Osteocyte (in vitro differentiated cells): ENCODE measurements around the gene GIT2. TPM values are rescaled to one million over a fixed set of nuclear protein-coding genes. Genes with fewer than 3 reads are reported as not detected.

Experiments
- DNase-seq: peaks from one replicate; pipeline ENCODE4 v3.0.0; 2021; ENCODE audit warnings: mixed read lengths; ENCODE audit not compliant: unreplicated experiment; ENCODE audit errors: extremely low spot score
- H3K27ac Mint-ChIP-seq: one replicate; pipeline ENCODE4 v1.8.0; 2021; ENCODE audit warnings: mild to moderate bottlenecking, mixed read lengths; ENCODE audit not compliant: unreplicated experiment
- H3K27me3 Mint-ChIP-seq: one replicate; pipeline ENCODE4 v1.8.0; 2021; ENCODE audit warnings: mixed read lengths; ENCODE audit not compliant: unreplicated experiment
- H3K36me3 Mint-ChIP-seq: one replicate; pipeline ENCODE4 v1.8.0; 2021; ENCODE audit warnings: mixed read lengths; ENCODE audit not compliant: unreplicated experiment
- H3K4me1 Mint-ChIP-seq: one replicate; pipeline ENCODE4 v1.8.0; 2021; ENCODE audit warnings: mixed read lengths; ENCODE audit not compliant: unreplicated experiment
- H3K4me3 Mint-ChIP-seq: one replicate; pipeline ENCODE4 v1.8.0; 2021; ENCODE audit warnings: mild to moderate bottlenecking, moderate library complexity, mixed read lengths; ENCODE audit not compliant: unreplicated experiment
- H3K9me3 Mint-ChIP-seq: one replicate; pipeline ENCODE4 v1.8.0; 2021; ENCODE audit warnings: mixed read lengths; ENCODE audit not compliant: unreplicated experiment
- total RNA-seq: library from RNA; stranded (reverse); gene quantifications from 2 replicates; pipeline ENCODE4 v1.2.1, GENCODE V29; 2021
- TF ChIP-seq, protein P1 (sequence below): fragments of 200-600 bp; sonication (generic); IDR thresholded peaks from 2 replicates; pipeline ENCODE4 v1.5.0; 2021; ENCODE audit warnings: antibody characterized with exemption, mild to moderate bottlenecking, moderate library complexity

The GIT2 gene
- total RNA-seq, 1 donor from 2014 or later: 49.6 TPM

DNA sequence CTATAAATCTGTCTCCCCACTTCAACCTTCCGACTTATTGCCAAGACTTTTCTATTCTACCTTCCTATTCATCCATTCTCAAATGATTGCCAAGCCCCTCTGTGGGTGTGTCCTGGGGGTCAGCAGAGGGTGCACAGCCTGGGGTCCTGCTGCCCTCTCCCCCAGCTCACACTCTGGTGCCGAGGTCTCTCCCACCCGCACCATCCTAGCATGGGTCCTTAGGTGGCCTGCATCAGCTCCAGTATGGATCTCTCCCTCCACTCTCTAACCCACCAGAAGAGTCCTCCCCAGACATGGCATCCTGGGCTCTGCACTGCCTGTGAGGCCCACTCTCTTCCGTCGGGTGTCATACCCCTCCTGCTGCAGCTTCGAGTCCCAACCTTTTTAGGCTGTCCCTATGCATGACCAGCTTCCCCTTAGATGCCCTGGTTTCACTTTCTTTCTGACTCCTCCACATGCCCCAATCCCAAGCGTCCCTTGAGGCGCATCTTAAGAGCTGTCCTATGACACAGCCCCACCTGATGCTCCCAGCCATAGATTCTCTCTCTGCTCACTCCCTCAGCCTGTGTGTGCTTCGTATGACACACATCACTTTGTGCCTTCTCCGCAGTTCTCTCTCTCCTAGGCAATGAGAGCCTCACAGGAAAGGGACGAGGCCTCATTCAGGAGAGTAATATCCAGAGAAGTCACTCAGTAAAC lies 43.9 kb downstream of the GIT2 start:
- TF ChIP-seq, protein P1, sequence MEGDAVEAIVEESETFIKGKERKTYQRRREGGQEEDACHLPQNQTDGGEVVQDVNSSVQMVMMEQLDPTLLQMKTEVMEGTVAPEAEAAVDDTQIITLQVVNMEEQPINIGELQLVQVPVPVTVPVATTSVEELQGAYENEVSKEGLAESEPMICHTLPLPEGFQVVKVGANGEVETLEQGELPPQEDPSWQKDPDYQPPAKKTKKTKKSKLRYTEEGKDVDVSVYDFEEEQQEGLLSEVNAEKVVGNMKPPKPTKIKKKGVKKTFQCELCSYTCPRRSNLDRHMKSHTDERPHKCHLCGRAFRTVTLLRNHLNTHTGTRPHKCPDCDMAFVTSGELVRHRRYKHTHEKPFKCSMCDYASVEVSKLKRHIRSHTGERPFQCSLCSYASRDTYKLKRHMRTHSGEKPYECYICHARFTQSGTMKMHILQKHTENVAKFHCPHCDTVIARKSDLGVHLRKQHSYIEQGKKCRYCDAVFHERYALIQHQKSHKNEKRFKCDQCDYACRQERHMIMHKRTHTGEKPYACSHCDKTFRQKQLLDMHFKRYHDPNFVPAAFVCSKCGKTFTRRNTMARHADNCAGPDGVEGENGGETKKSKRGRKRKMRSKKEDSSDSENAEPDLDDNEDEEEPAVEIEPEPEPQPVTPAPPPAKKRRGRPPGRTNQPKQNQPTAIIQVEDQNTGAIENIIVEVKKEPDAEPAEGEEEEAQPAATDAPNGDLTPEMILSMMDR: no peak
- H3K9me3 Mint-ChIP-seq: no peaks in the 10 kb centered on the region
- peak overlapping the region; percentile 61 for H3K27ac Mint-ChIP-seq
- peaks cover 37% of the 10 kb centered on the region for H3K4me1 Mint-ChIP-seq
- H3K36me3 Mint-ChIP-seq: peaks cover 55% of the 10 kb centered on the region
- no peaks in the 10 kb centered on the region for H3K27me3 Mint-ChIP-seq
- no peak for DNase-seq
- H3K4me3 Mint-ChIP-seq: no peak overlapping the region

DNA sequence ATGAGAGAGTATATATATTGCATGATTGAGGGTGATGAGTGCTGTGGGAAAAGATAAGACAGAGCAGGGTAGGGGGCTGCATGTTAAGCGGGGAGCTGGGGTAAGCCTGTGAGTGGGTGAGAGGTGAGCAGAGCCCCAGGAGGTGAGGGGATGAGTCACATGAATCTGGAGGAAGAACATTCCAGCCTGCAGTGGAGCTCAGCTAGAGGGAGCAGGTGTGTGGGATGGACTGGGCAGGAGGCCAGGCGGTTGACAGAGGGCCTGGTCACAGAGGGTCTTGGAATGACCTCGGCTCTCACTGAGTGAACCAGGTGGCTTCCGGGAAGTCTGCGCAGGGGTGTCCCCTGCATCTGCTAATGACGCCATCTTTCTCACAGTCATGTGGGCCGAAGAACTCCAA lies 44.4 kb downstream of the GIT2 start:
- H3K4me1 Mint-ChIP-seq: peaks cover 41% of the 10 kb centered on the region
- no peaks in the 10 kb centered on the region for H3K27me3 Mint-ChIP-seq
- TF ChIP-seq, protein P1: no peak
- H3K36me3 Mint-ChIP-seq: peaks cover 58% of the 10 kb centered on the region
- peak overlapping the region; percentile 61 for H3K27ac Mint-ChIP-seq
- no peak for DNase-seq
- no peak overlapping the region for H3K4me3 Mint-ChIP-seq
- H3K9me3 Mint-ChIP-seq: no peaks in the 10 kb centered on the region

DNA sequence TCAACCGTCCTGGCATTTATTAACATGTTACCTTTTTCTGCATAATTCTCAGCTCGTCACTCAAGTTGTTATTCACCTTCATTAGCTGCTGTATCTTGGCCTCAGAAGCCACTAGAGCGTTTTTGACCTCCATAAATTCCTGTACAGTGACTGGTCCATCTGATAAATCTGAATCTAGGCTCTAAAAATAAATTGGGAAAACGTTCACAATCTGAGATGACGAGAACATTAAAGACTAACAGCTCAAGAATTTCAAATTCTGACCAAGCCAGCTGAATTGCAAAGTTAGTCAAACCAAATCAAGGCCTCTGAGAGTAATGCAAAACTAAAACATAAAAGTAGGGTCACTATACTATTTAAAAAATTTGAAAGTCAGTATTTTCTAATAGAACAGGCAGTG lies 45.0 kb downstream of the GIT2 start:
- Mint-ChIP-seq H3K36me3 (peaks cover 58% of the 10 kb centered on the region), H3K9me3 (no peaks in the 10 kb centered on the region), H3K27me3 (no peaks in the 10 kb centered on the region), H3K4me1 (peaks cover 48% of the 10 kb centered on the region), H3K4me3 (no peak overlapping the region), H3K27ac (no peak overlapping the region)
- TF ChIP-seq, protein P1: no peak
- DNase-seq: no peak

DNA sequence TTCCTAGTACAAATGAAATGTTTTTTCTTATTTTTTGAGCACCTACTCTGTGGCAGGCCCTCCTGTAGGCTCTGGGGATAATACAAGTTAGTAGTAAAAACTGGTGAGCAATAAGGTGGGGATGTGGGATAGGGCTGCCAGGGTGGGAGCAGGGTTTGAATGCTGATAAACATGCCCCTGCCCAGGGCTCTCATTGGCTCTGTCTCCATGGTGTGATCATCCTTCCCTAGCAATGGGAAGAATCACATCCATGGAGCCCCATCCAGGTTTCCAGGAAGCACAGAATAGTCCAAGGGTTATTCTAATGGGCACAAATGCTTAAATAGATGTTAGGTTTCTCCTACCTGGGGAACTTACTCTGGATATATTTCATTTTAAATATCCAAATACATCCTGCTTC lies 45.5 kb downstream of the GIT2 start:
- H3K36me3 Mint-ChIP-seq: peaks cover 58% of the 10 kb centered on the region
- H3K27me3 Mint-ChIP-seq: no peaks in the 10 kb centered on the region
- peaks cover 48% of the 10 kb centered on the region for H3K4me1 Mint-ChIP-seq
- DNase-seq: no peak
- no peak overlapping the region for H3K4me3 Mint-ChIP-seq
- no peaks in the 10 kb centered on the region for H3K9me3 Mint-ChIP-seq
- TF ChIP-seq, protein P1: no peak
- H3K27ac Mint-ChIP-seq: no peak overlapping the region

DNA sequence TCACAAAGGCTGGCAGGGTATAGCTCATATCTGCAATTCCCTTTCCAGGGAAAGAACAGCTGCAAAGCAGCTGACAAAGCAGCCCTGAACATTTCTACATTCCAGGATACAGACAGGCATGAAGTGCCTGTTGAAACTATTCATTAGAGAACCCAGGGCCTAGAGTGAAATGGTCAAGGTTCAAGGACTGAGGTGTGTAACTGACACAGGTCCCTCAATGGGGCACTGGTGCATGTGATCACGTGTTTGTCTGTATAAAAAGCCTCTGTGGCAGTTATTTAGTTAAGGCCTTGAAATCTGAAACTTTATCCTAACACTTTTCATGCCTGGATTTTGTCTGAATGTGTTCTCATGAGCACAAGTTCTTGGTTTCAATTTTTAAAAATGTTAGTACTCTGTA lies 47.1 kb downstream of the GIT2 start:
- Mint-ChIP-seq H3K36me3 (peaks cover 58% of the 10 kb centered on the region), H3K4me1 (peaks cover 54% of the 10 kb centered on the region), H3K4me3 (no peak overlapping the region), H3K9me3 (no peaks in the 10 kb centered on the region), H3K27ac (peak overlapping the region; percentile 55), H3K27me3 (no peaks in the 10 kb centered on the region)
- TF ChIP-seq, protein P1: no peak
- no peak for DNase-seq
